Measurements from ENCODE around the gene LRRK1. TPM values are rescaled to one million over a fixed set of nuclear protein-coding genes. Genes with fewer than 3 reads are reported as not detected.

The LRRK1 gene
- total and polyA plus RNA-seq, 2 donors (not counting 1 experiment from before 2014, with no cell fraction given): 19.8 to 53.0 TPM

- H3K9me3 ChIP-seq (ENCODE audit: control extremely low read depth in 1 of 3, control insufficient read depth in 2 of 3, insufficient read depth in 1 of 3, low read length in 2 of 3): no peaks in the 10 kb centered on the region
- no peaks in the 10 kb centered on the region for H3K4me1 ChIP-seq (ENCODE audit: control insufficient read depth in 2 of 2, insufficient read depth in 2 of 2, low read length in 2 of 2)
- 97% methylated on average over 7 of the region's 15 CpGs for WGBS (ENCODE audit: insufficient coverage)
- no peak overlapping the region for H3K27ac Mint-ChIP-seq
- DNase-seq: no peak
- no peak overlapping the region for H3K27ac ChIP-seq (ENCODE audit: low read length in 2 of 2)
- H3K9ac ChIP-seq (ENCODE audit: low read length): no peak overlapping the region
- no peak overlapping the region for H3K4me3 Mint-ChIP-seq
- H3K36me3 ChIP-seq (replicated peaks in 1 of 2; ENCODE audit: control extremely low read depth in 1 of 2, control insufficient read depth in 1 of 2, extremely low read depth in 1 of 2, insufficient read depth in 2 of 2, low read length in 1 of 2): peaks cover 3 to 20% of the 10 kb centered on the region in 2 experiments
- ATAC-seq (ENCODE audit: low read depth): no peak
- no peaks in the 10 kb centered on the region for H3K9me3 Mint-ChIP-seq (ENCODE audit: insufficient read depth)
- ChIA-PET POLR2A (no interaction called here), CTCF (no interaction called here)
- no peak for TF ChIP-seq EZH2 (IDR thresholded peaks at IDR 0.05; ENCODE audit: borderline replicate concordance, insufficient read depth, low read depth, low read length, poor library complexity, severe bottlenecking)
- TF ChIP-seq, protein P1, sequence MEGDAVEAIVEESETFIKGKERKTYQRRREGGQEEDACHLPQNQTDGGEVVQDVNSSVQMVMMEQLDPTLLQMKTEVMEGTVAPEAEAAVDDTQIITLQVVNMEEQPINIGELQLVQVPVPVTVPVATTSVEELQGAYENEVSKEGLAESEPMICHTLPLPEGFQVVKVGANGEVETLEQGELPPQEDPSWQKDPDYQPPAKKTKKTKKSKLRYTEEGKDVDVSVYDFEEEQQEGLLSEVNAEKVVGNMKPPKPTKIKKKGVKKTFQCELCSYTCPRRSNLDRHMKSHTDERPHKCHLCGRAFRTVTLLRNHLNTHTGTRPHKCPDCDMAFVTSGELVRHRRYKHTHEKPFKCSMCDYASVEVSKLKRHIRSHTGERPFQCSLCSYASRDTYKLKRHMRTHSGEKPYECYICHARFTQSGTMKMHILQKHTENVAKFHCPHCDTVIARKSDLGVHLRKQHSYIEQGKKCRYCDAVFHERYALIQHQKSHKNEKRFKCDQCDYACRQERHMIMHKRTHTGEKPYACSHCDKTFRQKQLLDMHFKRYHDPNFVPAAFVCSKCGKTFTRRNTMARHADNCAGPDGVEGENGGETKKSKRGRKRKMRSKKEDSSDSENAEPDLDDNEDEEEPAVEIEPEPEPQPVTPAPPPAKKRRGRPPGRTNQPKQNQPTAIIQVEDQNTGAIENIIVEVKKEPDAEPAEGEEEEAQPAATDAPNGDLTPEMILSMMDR (IDR thresholded peaks at IDR 0.05): no peak
- H2AFZ ChIP-seq (ENCODE audit: insufficient read depth, low read depth, low read length, poor library complexity, severe bottlenecking): no peak overlapping the region
- intact Hi-C loops (cut with micrococcal nuclease): no loop called here
- H3K4me1 Mint-ChIP-seq: no peaks in the 10 kb centered on the region
- H3K27me3 ChIP-seq (replicated peaks in 1 of 4; ENCODE audit: control extremely low read depth in 1 of 4, control insufficient read depth in 3 of 4, insufficient read depth in 4 of 4, low read length in 3 of 4): no peaks in the 10 kb centered on the region
- H3K4me2 ChIP-seq (replicated peaks; ENCODE audit: low read depth, low read length, poor library complexity, severe bottlenecking): no peak overlapping the region
- no peaks in the 10 kb centered on the region for H3K79me2 ChIP-seq (ENCODE audit: control insufficient read depth, insufficient read depth, low read length)
- no peaks in the 10 kb centered on the region for H3K27me3 Mint-ChIP-seq
- no peak overlapping the region for H3K4me3 ChIP-seq (ENCODE audit: control extremely low read depth in 1 of 5, extremely low read depth in 1 of 5, insufficient read depth in 1 of 5, low read depth in 2 of 5, low read length in 4 of 5)
- H4K20me1 ChIP-seq (ENCODE audit: control insufficient read depth, insufficient read depth, low read length, poor library complexity, severe bottlenecking): no peaks in the 10 kb centered on the region
These were observed 149.9 kb downstream of the LRRK1 start for GRCh38 chr15:101068961-101069653.

GRCh38 chr15:101069654-101069973 is 150.5 kb downstream of the LRRK1 start:
- DNase-seq (no peak), ATAC-seq (ENCODE audit: low read depth) (no peak)
- Histone ChIP-seq H3K36me3 (replicated peaks in 1 of 2; ENCODE audit: control extremely low read depth in 1 of 2, control insufficient read depth in 1 of 2, extremely low read depth in 1 of 2, insufficient read depth in 2 of 2, low read length in 1 of 2) (peaks cover 3 to 18% of the 10 kb centered on the region in 2 experiments), H3K27me3 (replicated peaks in 1 of 4; ENCODE audit: control extremely low read depth in 1 of 4, control insufficient read depth in 3 of 4, insufficient read depth in 4 of 4, low read length in 3 of 4) (no peaks in the 10 kb centered on the region), H3K27ac (ENCODE audit: low read length in 2 of 2) (no peak overlapping the region), H3K4me2 (replicated peaks; ENCODE audit: low read depth, low read length, poor library complexity, severe bottlenecking) (no peak overlapping the region), H3K9me3 (ENCODE audit: control extremely low read depth in 1 of 3, control insufficient read depth in 2 of 3, insufficient read depth in 1 of 3, low read length in 2 of 3) (no peaks in the 10 kb centered on the region), H4K20me1 (ENCODE audit: control insufficient read depth, insufficient read depth, low read length, poor library complexity, severe bottlenecking) (no peaks in the 10 kb centered on the region), H2AFZ (ENCODE audit: insufficient read depth, low read depth, low read length, poor library complexity, severe bottlenecking) (no peak overlapping the region), H3K4me3 (ENCODE audit: control extremely low read depth in 1 of 5, extremely low read depth in 1 of 5, insufficient read depth in 1 of 5, low read depth in 2 of 5, low read length in 4 of 5) (no peak overlapping the region), H3K4me1 (ENCODE audit: control insufficient read depth in 2 of 2, insufficient read depth in 2 of 2, low read length in 2 of 2) (no peaks in the 10 kb centered on the region), H3K79me2 (ENCODE audit: control insufficient read depth, insufficient read depth, low read length) (no peaks in the 10 kb centered on the region), H3K9ac (ENCODE audit: low read length) (no peak overlapping the region)
- ChIA-PET CTCF (no interaction called here), POLR2A (no interaction called here)
- no peak for TF ChIP-seq EZH2 (IDR thresholded peaks at IDR 0.05; ENCODE audit: borderline replicate concordance, insufficient read depth, low read depth, low read length, poor library complexity, severe bottlenecking)
- intact Hi-C loops (cut with micrococcal nuclease): no loop called here
- no peaks in the 10 kb centered on the region for H3K27me3 Mint-ChIP-seq
- no peaks in the 10 kb centered on the region for H3K9me3 Mint-ChIP-seq (ENCODE audit: insufficient read depth)
- H3K27ac Mint-ChIP-seq: no peak overlapping the region
- 100% methylated on average over 4 of the region's 4 CpGs for WGBS (ENCODE audit: insufficient coverage)
- no peak overlapping the region for H3K4me3 Mint-ChIP-seq
- H3K4me1 Mint-ChIP-seq: no peaks in the 10 kb centered on the region
